ENCODE results near the gene GPR68.
"Not testable (repeated sequence)": the region's sequence is repeated elsewhere in the genome, so short reads cannot be mapped to it uniquely, and the experiment has no call there.

GPR68 gene

DNA sequence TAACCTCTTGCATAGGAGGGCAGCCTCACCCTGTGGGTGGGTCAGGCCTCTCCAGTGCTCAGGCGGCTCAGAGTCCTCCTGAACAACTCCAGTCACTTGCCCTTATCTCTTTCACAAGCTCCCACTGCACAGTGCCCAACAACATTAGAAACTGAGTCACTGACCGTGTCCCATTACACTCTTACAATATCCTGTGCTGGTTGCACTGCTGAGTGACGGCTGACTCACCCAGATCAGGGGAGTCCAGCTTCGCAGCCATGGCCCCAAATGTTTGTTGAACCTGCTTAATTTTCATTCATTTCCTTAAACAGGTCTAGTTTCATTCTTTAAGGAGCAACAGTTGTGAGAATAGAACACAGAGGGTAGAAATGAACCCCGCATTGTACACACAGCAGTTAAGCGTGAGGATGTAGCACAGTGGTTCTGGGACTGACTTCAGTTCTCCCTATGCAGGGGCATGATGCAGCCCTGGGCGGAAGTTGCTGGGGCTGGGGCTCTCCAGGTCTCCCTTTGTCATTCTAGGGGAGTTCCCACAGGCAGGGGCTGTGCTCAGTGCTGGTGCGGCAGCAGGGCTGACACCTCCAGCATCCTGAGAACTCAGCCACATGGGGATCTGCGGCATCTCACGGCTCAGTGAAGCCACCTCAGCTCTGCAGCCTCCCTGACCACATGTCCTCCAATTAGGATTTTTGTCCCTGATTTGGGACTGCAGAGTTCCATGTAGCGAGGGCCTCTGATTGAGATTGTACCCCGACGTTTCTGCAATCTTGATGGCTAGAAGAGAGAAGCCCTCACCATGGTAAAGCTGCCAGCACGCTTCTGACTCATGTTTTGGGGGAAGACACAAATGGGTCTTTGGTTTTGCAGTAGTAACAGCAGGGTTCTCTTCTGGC, 16.1 kb downstream of the GPR68 start:
- DNase-seq, result peak; percentile 88

DNA sequence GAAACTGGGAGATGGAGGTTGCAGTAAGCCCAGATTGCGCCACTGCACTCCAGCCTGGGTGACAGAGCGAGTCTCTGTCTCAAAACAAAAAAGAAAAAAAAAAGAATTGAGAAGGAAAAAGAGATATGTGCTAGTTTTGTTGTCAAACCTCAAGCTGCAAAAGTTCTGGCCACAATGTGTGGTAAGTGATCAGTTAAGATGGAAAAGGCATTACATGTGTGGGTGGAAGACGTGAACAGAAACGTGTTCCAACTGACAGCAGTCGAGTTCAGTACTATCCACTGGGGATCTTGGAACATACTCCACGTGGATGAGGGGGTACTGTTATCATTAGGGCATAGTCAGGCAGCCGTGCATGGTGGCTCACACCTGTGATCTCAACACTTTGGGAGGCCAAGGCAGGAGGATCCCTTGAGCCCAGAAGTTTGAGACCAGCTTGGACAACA, 17.3 kb downstream of the GPR68 start:
- peak; percentile 51 for DNase-seq

DNA sequence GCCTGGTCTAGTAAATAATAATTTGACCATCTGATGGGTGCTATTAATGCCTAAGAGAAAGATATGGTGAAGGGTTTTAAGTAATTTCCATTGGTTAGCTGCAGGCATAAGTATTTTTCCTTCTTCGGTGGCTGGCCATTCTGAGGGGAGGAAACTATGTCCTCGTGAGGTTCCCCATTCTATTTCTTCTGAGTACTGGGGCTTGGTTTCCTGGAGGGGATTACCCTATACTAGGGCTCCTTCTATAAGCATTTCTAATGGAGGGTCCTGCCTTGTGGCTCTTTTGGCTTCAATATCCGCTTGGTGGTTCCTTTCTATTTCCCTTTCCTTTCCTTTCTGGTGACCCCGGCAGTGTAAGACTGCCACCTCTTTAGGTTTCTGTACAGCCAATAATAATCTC, 18.1 kb downstream of the GPR68 start:
- DNase-seq, result not testable (repeated sequence)

- DNase-seq, result no peak
These were observed 19.5 kb downstream of the GPR68 start for GRCh38 chr14:91225025-91225424.

GRCh38 chr14:91223028-91223783, 21.3 kb downstream of the GPR68 start:
- peak; percentile 50 for DNase-seq

DNA sequence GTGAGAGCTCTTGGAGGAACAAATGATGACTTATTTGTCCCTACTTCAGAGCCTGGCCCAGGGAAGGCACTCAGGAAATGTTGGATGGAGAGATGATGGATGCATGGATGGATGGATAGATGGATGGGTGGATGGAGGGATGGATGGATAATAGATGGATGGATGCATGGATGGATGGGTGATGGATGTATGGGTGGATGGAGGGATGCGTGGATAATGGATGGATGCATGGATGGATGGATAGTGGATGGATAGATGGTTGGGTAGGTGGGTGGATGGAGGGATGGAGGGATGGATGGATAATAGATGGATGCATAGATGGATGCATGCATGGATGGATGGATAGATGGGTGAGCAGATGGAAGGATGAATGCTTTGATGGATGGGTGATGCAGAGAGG, 23.2 kb downstream of the GPR68 start:
- DNase-seq, result no peak

GRCh38 chr14:91220581-91221000, 23.9 kb downstream of the GPR68 start:
- DNase-seq, result no peak

DNA sequence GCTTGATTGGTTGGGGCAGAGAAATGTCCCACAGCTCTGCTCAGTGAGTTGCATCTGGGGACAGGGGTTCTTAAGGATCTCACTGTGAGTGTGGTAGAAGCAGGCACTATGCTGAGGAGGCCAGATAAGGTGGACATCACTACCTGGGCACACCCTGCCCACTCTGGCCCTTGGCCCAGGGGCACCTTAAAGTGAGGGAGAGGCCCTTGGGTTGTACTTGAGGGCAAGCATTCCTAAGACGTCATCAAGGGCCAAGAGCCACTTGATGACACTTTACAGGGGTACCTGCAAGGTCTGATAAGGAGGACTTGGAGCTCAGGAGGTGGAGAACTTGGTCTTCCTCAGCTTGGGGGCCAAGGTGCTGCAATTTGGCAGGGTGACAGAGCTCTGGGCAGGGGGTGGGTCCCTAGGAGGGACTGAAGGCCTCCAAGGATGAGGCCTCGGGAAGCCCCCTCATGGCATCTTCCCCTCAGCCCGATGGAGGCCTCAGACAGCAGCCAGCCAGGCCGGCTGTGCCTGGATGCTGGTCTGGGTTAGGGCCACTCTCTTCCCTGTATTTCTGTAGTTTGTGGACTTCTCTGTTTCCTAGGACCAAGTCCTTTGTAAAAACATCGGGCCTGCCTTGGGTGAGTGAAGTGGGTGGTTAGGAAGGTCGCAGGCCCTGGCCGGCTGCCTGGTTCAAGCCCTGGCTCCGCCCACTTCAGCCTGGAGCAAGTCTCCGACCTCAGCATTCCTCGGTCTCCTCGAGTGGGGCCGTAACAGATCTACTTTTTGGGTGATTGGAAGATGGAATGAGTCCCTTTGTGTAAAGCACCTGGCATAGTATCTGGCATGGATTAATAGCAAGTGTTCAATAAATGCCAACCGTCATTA, 24.8 kb downstream of the GPR68 start:
- DNase-seq, result no peak

DNA sequence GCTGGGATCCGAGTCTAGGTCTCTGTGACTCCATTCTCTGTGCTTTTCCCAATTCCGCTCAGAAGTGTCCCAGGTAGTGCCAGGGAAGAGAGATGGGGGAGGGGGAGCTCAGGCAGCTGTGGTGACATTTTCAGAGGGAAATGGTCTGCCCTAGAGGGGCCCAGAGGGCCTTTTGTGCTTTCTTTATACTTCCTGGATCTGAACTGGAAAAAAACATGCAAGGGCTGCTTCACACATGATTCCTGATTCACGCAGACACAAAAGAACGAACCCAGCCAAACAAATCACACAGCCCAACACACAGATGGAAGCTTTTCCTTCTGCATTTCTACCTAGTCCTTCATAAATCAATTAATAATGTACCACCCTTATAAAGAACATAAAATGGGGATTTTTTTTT, 26.5 kb downstream of the GPR68 start:
- no peak for DNase-seq

- no peak for DNase-seq
These were observed 27.7 kb downstream of the GPR68 start for GRCh38 chr14:91216731-91217226.

GRCh38 chr14:91215381-91215780, 29.1 kb downstream of the GPR68 start:
- no peak for DNase-seq

DNA sequence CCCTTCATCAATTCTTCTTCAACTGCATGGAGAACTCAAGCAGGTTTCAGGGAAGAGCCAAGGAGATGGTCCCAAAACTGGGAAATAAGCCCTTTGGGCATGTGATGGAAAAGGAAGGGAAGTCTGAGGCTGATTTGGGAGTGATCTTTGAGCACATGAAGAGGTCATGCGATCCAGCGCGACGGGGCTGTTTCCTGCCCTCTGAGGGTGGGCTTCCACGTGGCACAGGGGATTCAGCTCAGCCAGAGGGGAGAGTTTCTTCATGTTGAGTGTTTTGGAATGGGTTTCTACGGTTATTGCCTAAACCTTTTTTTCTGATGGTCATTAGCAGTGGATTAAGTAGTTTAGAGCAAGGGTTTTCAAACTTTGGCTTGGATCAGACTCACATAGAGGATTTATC, 30.2 kb downstream of the GPR68 start:
- DNase-seq, result no peak

GRCh38 chr14:91211017-91211416, 33.5 kb downstream of the GPR68 start:
- DNase-seq, result no peak

DNA sequence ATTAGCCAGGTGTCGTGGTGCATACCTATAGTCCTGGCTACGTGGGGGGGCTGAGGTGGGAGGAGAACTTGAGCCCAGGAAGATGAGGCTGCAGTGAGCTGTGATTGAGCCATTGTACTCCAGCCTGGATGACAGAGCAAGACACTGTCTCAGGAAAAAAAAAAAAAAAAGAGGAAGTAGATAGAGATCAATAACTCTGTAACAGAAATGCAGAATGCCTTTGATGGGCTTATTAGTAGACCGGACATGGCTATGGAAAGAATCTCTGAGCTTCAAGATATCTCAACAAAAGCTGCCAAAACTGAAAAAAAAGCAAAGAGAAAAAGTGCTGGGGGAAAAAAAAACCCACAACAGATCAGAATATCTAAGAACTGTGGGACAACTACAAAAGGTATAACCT, 37.5 kb downstream of the GPR68 start:
- DNase-seq, result no peak

GRCh38 chr14:91205459-91205858, 39.0 kb downstream of the GPR68 start:
- DNase-seq, result no peak

GRCh38 chr14:91204657-91205056, 39.8 kb downstream of the GPR68 start:
- no peak for DNase-seq

- DNase-seq, result peak; percentile 32
These were observed 42.1 kb downstream of the GPR68 start for GRCh38 chr14:91202234-91202974.

- DNase-seq, result not testable (repeated sequence)
These were observed 43.7 kb downstream of the GPR68 start for GRCh38 chr14:91200802-91201201.

GRCh38 chr14:91197631-91198030, 46.9 kb downstream of the GPR68 start:
- no peak for DNase-seq

GRCh38 chr14:91195881-91196280, 48.6 kb downstream of the GPR68 start:
- DNase-seq, result no peak

DNA sequence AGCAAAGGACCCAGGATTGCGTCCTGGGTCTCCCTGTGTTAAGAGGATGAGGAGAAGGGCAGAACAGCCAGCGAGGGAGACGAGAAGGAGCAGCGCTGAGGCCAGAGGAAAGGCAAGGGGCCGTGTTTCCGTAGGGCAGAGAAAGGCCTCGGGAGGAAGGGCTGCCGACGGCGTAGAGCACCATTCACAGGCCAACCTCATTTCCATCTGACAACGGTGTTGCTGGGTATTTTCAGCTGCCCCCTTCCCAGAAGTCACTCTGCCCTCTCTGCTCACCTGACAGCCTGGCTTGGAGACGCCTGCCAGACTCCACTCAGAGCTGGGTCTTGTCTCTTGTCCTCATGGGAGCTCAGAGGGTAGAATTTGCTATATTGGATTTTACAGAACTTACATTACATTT, 51.4 kb downstream of the GPR68 start:
- no peak for DNase-seq

DNA sequence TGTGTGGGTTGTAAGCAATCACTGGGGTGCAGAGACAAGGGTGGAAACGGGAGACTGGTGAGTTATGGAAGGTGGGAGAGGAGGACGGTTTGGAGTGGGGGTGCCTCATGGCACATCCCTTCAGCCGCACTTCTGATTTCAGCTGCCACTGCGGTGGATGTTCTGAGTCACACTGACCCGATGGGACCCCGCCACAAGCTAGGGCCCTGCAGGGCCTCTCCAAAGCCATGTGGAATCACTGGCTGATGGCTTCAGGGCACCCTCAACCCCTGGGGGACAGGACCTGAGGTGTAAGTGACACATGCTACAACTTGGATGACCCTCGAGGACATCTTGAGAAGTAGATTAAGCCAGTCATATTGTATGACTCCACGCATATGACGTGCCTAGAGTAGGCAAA, 53.7 kb downstream of the GPR68 start:
- no peak for DNase-seq
